Activated B cell treated with CpG ODN at 0.5 μM for 24 hours (primary cell): ENCODE results near the gene ANKMY1. TPM values are rescaled to one million over a fixed set of nuclear protein-coding genes. Genes with fewer than 3 reads are reported as not detected.

Experiments
- ATAC-seq: fragments of 200-7000 bp; cut with Tn5 transposase; one replicate; pipeline ENCODE4 v1.10.0; 2021; ENCODE audit warnings: low read depth, mild to moderate bottlenecking, moderate library complexity
- CTCF ChIA-PET: fragments of 350-600 bp; sonication (Branson Sonifier 250); formaldehyde crosslinking; loops from one replicate; lab custom pipeline; 2021; ENCODE audit warnings: antibody characterized with exemption; lab: Charles Lee
- POLR2A ChIA-PET: fragments of 350-600 bp; sonication (Branson Sonifier 250); formaldehyde crosslinking; loops from one replicate; lab custom pipeline; 2021; ENCODE audit warnings: antibody characterized with exemption; lab: Charles Lee
- DNase-seq: peaks from one replicate; pipeline ENCODE4 v3.0.0; 2022
- H3K27ac Mint-ChIP-seq: one replicate; pipeline ENCODE4 v1.8.0; 2020; ENCODE audit warnings: mixed read lengths
- H3K27me3 Mint-ChIP-seq: one replicate; pipeline ENCODE4 v1.8.0; 2021; ENCODE audit warnings: mixed read lengths
- H3K36me3 Mint-ChIP-seq: one replicate; pipeline ENCODE4 v1.8.0; 2021; ENCODE audit warnings: low read depth, mixed read lengths
- H3K4me1 Mint-ChIP-seq: one replicate; pipeline ENCODE4 v1.8.0; 2021; ENCODE audit warnings: mixed read lengths
- H3K4me3 Mint-ChIP-seq: one replicate; pipeline ENCODE4 v1.8.0; 2020; ENCODE audit warnings: mild to moderate bottlenecking, mixed read lengths
- H3K9me3 Mint-ChIP-seq: one replicate; pipeline ENCODE4 v1.8.0; 2020; ENCODE audit warnings: mixed read lengths
- intact Hi-C: fragments of 100-400 bp; cut with micrococcal nuclease; formaldehyde crosslinking; loops from one replicate; pipeline ENCODE4 v1.15.1; 2024
- total RNA-seq: library from RNA; stranded (reverse); gene quantifications from 2 replicates; pipeline ENCODE4 v1.2.3, GENCODE V29; 2022
- TF ChIP-seq, protein P1 (sequence below): fragments of 200-600 bp; IDR thresholded peaks from one replicate; pipeline ENCODE4 v1.8.0; 2022; ENCODE audit warnings: antibody characterized with exemption, mild to moderate bottlenecking

The ANKMY1 gene
- total RNA-seq, 1 donor from 2014 or later = 40.4 TPM

DNA sequence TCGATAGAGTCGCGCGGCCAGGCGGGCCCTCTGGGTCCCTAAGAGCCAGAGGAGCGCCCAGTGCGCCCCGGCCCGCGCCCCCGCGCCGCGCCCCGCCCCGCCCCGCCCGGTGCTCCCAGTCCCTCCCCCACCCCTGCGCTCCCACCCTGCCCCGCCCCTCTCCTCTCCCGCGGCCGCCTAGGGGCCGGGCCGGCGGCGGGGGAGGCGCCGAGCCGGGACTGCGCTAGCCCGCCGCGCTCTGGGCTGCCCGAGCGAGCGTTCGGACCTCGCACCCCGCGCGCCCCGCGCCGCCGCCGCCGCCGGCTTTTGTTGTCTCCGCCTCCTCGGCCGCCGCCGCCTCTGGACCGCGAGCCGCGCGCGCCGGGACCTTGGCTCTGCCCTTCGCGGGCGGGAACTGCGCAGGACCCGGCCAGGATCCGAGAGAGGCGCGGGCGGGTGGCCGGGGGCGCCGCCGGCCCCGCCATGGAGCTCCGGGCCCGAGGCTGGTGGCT, 122.3 kb downstream of the ANKMY1 start, which contains the start of gene GPC1:
GPC1 (plus strand) TSS at position 207 of the 491 bp plus-strand sequence; CDS start at position 463, 256 bp downstream.
- ChIA-PET POLR2A (no interaction called here), CTCF (no interaction called here)
- intact Hi-C loops = loop anchor here (1.0 to 2.0 kb wide), 6 partner anchors 125 to 1035 kb away; partner anchors contain the start of genes CAPN10, COPS9, DUSP28 and HDAC4
- TF ChIP-seq, protein P1, sequence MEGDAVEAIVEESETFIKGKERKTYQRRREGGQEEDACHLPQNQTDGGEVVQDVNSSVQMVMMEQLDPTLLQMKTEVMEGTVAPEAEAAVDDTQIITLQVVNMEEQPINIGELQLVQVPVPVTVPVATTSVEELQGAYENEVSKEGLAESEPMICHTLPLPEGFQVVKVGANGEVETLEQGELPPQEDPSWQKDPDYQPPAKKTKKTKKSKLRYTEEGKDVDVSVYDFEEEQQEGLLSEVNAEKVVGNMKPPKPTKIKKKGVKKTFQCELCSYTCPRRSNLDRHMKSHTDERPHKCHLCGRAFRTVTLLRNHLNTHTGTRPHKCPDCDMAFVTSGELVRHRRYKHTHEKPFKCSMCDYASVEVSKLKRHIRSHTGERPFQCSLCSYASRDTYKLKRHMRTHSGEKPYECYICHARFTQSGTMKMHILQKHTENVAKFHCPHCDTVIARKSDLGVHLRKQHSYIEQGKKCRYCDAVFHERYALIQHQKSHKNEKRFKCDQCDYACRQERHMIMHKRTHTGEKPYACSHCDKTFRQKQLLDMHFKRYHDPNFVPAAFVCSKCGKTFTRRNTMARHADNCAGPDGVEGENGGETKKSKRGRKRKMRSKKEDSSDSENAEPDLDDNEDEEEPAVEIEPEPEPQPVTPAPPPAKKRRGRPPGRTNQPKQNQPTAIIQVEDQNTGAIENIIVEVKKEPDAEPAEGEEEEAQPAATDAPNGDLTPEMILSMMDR = no peak
- ATAC-seq (peak; percentile 83), DNase-seq (no peak)
- Mint-ChIP-seq H3K4me1 (peaks cover 11% of the 10 kb centered on the region), H3K27me3 (peaks cover 11% of the 10 kb centered on the region), H3K27ac (peak within 1 kb of the TSS; percentile 46), H3K9me3 (no peaks in the 10 kb centered on the region), H3K4me3 (peak within 1 kb of the TSS; percentile 85), H3K36me3 (no peaks in the 10 kb centered on the region)

DNA sequence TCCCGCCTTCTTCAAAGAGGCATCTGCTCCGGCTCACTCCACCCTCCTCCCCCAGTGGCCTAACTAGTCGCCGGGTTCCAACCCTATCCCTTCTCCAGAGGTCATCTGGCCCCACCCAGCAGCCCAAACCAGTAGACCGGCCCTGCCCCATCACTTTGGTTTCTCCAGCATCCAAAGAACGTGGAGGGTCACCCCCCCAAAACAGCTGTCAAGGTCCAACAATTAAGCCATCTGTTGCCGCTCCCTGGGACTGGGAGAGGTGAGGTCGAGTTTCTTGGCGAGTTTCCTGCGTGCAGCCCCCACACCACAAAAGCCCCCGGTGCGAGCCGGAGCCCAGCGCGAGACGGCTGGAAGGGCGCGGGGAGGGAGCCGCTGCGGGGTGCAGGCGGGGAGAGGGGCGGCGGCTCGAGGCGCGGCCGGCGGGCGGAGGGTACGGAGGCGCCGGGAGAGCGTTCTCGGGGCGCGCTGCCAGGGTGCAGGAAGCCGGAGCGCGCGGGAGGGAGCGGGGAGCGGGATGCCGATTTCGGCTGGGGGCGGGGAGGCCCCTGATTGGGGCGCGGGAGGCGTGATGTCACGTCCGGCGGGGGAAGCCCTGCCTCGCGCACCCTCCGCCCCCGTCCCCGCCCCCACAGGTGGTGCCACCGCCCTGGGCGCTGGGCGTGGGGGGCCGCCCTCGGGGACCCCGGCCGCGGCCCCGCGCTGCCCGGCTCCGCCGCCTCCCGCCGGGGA, 122.9 kb downstream of the ANKMY1 start:
- CTCF ChIA-PET = no interaction called here
- DNase-seq = peak; percentile 94
- Mint-ChIP-seq H3K4me1 (peaks cover 11% of the 10 kb centered on the region), H3K27ac (peak overlapping the region; percentile 46), H3K4me3 (peak overlapping the region; percentile 85), H3K9me3 (no peaks in the 10 kb centered on the region), H3K36me3 (no peaks in the 10 kb centered on the region), H3K27me3 (peaks cover 11% of the 10 kb centered on the region)
- TF ChIP-seq, protein P1 = no peak
- peak; percentile 90 for ATAC-seq
- intact Hi-C loops = loop anchor here (1.0 to 2.0 kb wide), 6 partner anchors 126 to 1034 kb away; partner anchors contain the start of genes CAPN10, COPS9, DUSP28 and HDAC4
- POLR2A ChIA-PET = no interaction called here

DNA sequence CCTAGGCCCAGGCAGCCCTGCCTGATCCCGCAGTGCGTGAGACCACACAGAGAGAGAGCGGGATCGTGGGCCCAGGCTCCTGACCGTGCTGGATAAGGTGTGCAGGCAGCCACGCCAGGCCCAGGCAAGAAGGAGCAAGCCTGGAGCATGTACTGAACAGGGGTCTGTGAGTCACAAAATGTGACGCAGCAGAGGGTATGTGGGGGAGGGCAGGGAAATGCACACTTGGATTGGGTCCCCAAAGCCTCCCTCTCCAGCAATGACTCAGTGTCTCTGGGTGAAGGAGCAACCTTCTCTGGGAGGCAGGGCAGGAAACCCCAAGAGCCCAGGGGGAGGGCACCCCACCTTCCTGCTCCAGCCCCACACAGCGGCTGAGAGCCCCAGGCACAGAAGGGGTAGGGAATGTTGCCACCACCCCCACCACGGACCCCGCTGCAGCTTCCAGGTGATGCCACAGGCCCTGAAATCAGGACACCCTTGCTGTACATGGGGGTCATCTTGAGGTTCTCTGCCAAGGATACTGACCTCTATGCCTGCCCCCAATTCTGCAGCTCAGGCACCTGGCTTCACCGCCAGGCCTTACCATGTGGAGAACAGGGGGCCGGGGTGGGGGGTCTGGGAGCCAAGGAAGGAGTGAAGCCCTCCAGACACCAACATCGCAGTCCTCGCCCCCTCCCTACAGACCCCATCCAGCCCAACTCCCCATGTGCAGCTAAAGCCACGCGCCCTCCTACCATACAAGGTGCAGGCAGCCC, 123.6 kb downstream of the ANKMY1 start:
- ChIA-PET POLR2A (no interaction called here), CTCF (no interaction called here)
- H3K27ac Mint-ChIP-seq = peak overlapping the region; percentile 46

DNA sequence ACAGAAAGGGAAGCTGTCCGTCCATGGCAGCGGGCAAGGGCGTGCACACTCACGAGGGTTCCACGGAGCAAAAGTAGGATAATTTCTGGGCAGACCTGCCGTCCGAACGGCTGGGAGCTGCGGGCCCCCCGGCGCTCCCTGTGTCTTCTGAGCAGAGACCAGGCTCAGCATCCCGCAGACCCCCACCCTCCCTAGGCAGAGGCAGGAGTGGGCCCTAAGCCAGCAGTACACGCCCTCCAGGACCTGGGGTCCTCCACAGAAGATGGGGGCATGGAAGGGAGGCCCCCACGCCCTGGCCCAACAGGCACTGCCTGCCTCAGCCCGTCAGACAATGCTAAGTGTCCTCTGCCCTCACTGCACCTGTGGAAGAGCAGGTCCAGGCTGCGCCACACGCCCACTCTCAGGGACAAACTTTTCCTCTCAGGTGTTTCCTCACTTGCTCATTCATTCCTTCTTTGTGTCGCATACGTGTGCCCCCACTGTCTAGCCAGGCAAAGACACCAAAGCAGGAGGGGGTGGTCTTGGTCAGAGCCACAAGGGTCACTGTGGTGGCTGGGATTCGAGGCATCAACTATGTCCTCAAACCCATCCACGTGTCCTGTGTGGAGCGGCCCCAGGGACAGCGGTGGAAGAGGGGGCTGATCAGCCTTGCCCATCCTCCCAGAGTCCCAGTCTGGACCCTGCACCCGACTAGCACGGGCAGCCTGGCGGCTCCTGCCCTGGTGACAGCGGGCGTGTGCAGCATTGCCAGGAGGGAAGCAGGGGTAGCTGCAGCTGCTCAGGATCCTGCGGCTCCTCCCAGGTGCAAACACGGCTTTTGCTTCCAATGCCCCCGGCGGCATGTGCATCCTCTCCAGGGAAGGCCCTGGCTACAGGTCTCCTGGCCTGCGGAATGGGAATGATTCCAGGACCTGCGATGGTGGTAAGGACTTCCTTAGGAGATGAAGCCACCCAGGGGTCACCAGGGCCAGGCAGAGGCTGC, 124.7 kb downstream of the ANKMY1 start:
- no peak overlapping the region for H3K4me3 Mint-ChIP-seq
- no peaks in the 10 kb centered on the region for H3K36me3 Mint-ChIP-seq
- peaks cover 13% of the 10 kb centered on the region for H3K27me3 Mint-ChIP-seq
- TF ChIP-seq, protein P1 = no peak
- CTCF ChIA-PET = no interaction called here
- ATAC-seq = no peak
- peaks cover 11% of the 10 kb centered on the region for H3K4me1 Mint-ChIP-seq
- intact Hi-C loops = no loop called here
- H3K27ac Mint-ChIP-seq = no peak overlapping the region
- peak; percentile 14 for DNase-seq
- no peaks in the 10 kb centered on the region for H3K9me3 Mint-ChIP-seq
- POLR2A ChIA-PET = no interaction called here

More for the DNA sequence above, 123.6 kb downstream of the ANKMY1 start:
- intact Hi-C loops = loop anchor here (2.0 kb wide), 4 partner anchors 127 to 1033 kb away; partner anchors contain the start of genes CAPN10, COPS9, DUSP28 and HDAC4
- Mint-ChIP-seq H3K4me1 (peaks cover 11% of the 10 kb centered on the region), H3K36me3 (no peaks in the 10 kb centered on the region), H3K4me3 (peak overlapping the region; percentile 85), H3K27me3 (peaks cover 11% of the 10 kb centered on the region), H3K9me3 (no peaks in the 10 kb centered on the region)
- ATAC-seq (no peak), DNase-seq (no peak)
- TF ChIP-seq, protein P1 = no peak
